HG02870 (cell line): Measurements from ENCODE around the gene AADACL2.

ENCODE experiments used
- ATAC-seq: cut with Tn5 transposase; IDR thresholded peaks from one replicate; pipeline ENCODE4 v1.9.1; 2021; ENCODE audit warnings: mild to moderate bottlenecking, moderate library complexity; ENCODE audit not compliant: unreplicated experiment

AADACL2 gene

DNA sequence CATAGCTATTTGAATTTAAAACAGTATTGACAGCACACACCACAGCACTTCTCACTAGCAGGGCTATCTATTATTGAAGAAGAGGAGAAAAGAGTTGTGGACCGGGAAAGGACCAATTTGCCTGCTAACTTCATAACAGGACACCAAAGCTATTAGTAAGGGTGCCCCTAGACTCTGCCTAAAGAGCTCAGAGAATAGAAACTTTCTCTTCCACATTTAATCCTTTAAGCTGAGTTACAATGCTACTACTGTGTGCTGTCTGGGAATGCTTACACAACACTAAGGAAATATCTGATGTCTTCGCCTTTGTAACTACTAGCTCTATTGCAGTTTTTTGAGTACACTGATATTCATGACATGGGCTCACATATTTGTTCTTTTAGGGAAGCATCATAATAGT is 66.7 kb downstream of the AADACL2 start:
- ATAC-seq: no peak

DNA sequence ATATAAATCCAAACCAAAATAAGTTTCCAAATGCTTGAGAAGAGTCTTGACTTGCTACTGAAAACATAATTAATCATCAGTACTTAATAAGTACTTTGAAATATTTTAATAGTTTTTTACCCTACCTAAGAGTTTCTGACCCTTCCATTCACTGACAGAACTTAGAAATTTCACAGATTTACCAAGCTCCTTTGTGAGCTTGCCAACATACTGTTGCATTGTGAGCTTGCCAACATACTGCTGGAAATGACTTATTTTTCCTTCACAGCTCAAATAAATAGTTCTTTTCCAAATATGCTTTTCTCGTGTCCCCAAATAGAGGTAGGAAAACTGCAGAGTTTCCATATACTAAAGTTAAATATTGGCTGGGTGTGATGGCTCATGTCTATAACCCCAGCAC is 70.5 kb downstream of the AADACL2 start:
- no peak for ATAC-seq

DNA sequence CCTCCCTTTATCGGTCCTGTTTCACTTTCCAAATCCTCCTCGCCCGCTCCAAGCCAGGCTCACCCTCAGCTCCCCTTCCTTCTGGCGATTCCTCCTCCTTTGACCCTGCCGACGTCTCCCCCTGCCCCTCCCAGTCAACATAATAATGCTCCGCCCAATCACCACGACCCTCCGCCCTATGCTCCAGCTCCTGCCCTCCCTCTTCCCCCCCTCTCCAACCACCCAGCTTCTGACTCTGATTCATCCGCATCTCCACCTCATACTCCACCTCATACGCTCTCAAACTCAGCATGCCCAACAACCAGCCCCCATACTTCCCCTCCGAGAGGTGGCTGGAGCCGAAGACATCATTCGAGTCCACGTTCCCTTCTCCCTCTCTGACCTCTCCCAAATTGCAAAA is 73.1 kb downstream of the AADACL2 start:
- no peak for ATAC-seq
